ENCODE results near the gene SH3RF2.
"Not testable (repeated sequence)": the region's sequence is repeated elsewhere in the genome, so short reads cannot be mapped to it uniquely, and the experiment has no call there.

SH3RF2 gene

DNA sequence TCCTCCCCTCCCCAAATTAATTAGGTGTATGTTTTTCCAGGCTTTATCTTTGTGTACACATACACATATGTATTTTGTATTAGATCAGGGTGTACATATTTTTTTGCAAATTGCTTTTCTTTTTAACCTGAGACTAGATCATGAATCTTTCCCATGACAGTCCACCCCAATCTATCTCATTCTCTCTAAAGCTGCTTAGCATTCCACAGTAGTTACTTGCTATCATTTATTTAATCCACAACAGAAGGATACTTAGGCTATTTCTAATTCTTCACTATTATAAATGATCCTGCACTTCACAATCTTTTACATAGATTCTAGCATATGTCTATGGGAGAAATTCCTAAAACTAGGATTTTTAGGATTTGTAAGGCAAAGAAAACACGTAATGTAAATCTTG lies 43.9 kb downstream of the SH3RF2 start:
- DNase-seq (ENCODE audit: low spot score) = no peak

DNA sequence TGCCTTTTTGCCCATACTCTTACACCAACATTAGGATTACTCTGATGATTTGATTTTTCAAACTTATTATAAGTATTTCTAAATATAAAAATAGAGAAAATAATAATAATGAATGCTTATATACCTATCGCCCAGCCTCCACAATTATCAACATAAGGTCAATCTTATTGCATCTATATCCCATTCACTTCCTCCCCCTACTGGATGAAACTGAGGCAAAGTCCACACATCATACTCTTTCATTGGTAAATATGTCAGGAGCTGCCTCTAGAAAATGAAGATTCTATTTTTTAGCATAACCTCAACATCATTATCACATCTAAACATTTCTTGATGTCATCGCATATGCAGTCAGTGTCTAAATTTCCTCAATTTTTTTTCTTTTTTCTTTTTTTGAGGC lies 44.3 kb downstream of the SH3RF2 start:
- no peak for DNase-seq (ENCODE audit: low spot score)

GRCh38 chr5:145981589-145982571 lies 45.5 kb downstream of the SH3RF2 start:
- no peak for DNase-seq (ENCODE audit: low spot score)

GRCh38 chr5:145982572-145983318 lies 46.4 kb downstream of the SH3RF2 start:
- DNase-seq (ENCODE audit: low spot score) = no peak

- no peak for DNase-seq (ENCODE audit: low spot score)
These were observed 47.1 kb downstream of the SH3RF2 start for GRCh38 chr5:145983446-145983845.

DNA sequence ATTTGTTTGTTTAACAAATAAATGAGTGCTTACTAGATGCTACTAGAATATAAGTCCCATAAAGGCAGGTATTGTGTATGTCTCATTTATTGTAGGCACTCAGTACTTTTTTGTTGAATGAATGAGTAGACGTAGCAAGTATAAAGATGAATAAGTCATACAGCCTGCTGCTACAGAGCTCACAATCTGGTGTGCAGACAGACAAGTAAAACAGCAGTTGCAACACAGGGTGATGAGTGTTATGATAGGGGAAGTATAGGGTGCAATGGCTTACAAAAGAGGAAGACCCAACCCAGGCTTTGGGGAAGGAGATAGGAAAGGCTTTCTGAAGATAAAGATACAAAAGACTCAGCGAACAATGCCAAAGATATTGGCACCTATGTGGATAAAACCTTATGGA lies 47.7 kb downstream of the SH3RF2 start:
- no peak for DNase-seq (ENCODE audit: low spot score)

- DNase-seq (ENCODE audit: low spot score) = no peak
These were observed 51.5 kb downstream of the SH3RF2 start for GRCh38 chr5:145987856-145988255.

DNA sequence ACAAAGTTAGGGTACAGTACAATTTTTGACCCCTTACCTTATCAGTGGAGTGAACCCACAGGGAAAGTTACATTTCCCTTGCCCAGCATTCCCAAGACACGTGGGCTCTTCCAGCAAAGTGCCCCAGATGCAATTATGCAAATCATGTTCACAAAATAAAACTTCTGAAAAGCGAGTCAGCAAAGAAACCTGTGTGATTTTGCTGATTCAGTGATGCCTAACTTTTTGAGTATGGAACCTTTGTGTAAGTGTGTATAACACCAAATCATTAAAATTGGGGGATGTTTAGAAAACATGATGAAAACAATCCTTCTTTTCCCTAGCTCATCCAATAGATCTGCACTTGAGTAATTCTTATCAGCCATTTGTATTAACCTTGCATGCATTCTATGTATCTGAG lies 52.6 kb downstream of the SH3RF2 start:
- DNase-seq (ENCODE audit: low spot score) = no peak

- DNase-seq (ENCODE audit: low spot score) = no peak
These were observed 53.0 kb downstream of the SH3RF2 start for GRCh38 chr5:145989428-145989827.

GRCh38 chr5:145990170-145990569 lies 53.8 kb downstream of the SH3RF2 start:
- DNase-seq (ENCODE audit: low spot score) = no peak

DNA sequence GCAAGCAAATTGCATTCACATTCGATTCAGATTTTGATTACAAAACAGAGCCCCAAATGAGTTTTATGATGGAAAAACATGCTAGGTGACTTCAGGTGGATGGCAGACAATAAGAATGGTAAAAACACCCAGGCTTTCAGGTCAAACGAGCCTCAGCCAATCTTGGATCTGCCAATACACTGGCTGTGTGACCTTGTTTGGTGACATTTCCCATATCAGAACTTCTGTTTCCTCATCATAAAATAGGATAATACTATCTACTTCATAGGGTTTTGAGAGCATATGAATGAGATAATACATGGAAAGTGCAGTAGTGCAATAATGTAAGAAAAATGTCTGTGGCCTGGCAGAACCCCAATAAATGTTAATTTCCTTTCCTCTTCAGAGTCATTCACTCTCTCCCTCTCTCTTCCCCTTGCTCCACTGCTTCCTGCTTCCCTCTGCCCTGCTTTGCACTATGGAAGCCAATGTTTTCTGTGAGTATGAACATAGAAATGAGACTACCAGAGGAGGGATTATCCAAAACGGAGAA lies 54.7 kb downstream of the SH3RF2 start:
- DNase-seq (ENCODE audit: low spot score) = no peak

- DNase-seq (ENCODE audit: low spot score) = not testable (repeated sequence)
These were observed 57.2 kb downstream of the SH3RF2 start for GRCh38 chr5:145993538-145993937.

DNA sequence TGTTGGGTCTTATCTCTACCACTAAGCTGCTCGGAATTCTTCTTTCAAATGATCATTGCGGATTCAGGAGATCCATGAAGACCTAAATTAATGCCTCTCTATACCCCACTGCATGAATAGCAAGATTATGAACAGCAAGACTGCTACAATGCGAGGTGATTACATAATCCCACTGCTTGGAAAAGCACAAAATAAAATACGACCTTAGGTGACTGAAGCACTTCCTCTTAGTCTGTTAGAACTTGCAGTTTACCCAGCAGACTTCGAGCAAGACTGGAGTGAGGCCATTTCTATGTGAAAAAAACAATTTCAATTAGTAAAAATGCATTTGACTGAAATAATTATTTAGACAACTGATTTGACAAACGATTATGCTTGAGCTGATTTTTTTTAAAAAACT lies 59.8 kb downstream of the SH3RF2 start:
- no peak for DNase-seq (ENCODE audit: low spot score)

- no peak for DNase-seq (ENCODE audit: low spot score)
These were observed 62.8 kb downstream of the SH3RF2 start for GRCh38 chr5:145999208-145999607.

GRCh38 chr5:146000072-146000471 lies 63.7 kb downstream of the SH3RF2 start:
- DNase-seq (ENCODE audit: low spot score) = no peak

DNA sequence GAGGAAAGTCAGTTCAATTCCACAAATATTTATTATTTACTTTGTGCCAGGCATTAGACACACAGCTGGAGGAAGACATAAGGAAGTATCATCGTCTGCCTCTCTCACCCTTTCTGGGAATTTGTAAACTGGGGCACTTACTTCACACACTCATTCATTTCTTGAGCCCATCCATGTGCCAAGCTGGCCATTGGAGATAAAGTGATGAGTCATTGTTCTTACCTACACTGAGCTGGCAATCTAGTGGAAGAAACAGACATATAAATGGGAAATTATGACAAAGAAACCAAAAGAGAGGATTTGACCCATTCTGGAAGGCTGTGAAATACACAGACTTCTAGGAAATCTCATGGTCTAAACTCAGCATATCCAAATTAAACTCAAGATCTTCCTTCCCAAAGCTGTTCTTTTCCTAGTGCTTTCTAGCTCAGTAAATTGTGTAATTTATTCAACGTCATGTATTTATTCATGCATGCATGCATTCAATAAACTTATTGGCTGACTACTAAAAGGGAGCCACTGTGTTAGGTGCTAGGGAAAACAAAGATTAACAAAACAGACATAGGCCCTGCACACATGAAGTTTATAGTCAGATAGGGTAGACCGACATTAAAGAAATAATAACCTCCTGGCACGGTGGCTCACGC lies 65.3 kb downstream of the SH3RF2 start:
- no peak for DNase-seq (ENCODE audit: low spot score)

DNA sequence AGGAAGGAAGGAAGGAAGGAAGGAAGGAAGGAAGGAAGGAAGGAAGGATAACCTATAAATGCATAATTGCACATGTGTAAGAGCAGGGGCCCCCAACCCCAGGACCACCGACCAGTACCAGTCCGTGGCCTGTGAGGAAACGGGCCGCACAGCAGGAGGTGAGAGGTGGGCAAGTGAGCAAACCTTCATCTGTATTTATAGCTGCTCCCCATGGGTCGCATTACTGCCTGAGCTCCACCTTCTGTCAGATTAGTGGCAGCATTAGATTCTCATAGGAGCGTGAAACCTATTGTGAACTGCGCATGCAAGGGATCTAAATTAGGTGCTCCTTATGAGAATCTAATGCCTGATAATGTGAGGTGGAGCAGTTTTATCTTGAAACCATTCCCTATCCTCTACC lies 66.1 kb downstream of the SH3RF2 start:
- no peak for DNase-seq (ENCODE audit: low spot score)

DNA sequence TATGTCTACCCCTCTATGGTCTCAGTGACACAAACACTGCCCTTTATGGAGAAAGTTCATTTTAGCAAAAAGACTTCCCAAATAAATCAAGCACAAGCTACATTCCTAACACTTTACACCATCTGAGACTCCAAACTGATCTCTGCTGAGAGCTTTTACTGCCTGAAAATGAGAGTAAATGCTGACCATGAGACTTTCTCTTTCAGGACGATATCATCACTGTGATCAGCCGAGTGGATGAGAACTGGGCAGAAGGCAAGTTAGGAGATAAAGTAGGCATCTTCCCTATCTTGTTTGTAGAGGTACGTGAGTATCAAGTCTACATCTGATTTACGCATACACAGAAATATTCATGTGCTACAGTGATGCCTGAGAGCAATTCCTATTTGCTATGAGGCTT lies 67.5 kb downstream of the SH3RF2 start:
- no peak for DNase-seq (ENCODE audit: low spot score)

GRCh38 chr5:146005264-146005663 lies 68.9 kb downstream of the SH3RF2 start:
- DNase-seq (ENCODE audit: low spot score) = no peak

GRCh38 chr5:146005723-146006122 lies 69.3 kb downstream of the SH3RF2 start:
- DNase-seq (ENCODE audit: low spot score) = no peak

- no peak for DNase-seq (ENCODE audit: low spot score)
These were observed 70.3 kb downstream of the SH3RF2 start for GRCh38 chr5:146006470-146007190.

DNA sequence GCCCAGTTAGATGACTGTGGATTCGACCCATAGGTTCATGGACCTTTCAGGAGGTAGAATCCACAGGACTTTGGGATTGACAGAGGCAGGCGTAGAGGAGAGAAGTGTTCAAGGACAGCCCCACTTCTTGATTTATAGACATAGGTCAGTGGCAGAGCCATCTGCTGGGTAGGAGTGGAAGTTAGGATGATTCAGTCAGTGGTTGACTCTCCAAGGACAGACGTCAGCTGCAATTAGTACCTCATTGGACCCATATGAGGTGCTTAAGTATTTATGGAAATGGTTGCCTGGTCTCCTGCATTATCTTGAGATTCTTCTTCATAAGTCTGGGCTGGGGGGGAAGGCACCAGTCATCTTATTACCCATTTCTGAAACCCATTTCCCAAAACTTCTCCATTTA lies 70.9 kb downstream of the SH3RF2 start:
- no peak for DNase-seq (ENCODE audit: low spot score)
